ENCODE data around the gene SPATA17.
A peak's percentile ranks its signal among the peaks of the same experiment; 100 is the strongest.

Gene SPATA17

DNA sequence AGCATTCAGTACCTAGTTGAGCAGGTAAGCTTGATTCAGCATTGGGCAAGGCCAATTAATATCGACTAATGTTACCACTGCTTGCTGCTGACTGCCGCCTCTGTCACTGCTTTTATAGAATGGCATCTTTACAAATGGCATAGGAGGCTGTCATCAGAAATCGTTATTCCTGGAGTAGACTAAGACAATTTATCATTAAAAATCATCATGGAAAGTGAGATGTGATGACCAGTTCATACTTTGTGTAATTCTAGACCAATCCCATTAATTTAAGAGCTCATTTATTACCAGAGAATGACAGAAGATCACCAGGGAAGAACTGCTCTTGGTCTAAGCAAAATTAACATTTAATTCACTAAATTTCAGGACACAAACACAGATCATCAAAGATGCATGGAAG lies 254.0 kb downstream of the SPATA17 start:
- Histone ChIP-seq H3K23ac (ENCODE audit: low read length in 2 of 2) (no peak overlapping the region), H3K4ac (ENCODE audit: low read depth in 1 of 2, low read length in 2 of 2) (no peak overlapping the region), H3K9me3 (ENCODE audit: control insufficient read depth, low read length) (no peaks in the 10 kb centered on the region), H3K27ac (ENCODE audit: low read length, poor library complexity, severe bottlenecking) (no peak overlapping the region), H3K4me2 (ENCODE audit: low read length, poor library complexity, severe bottlenecking) (no peak overlapping the region), H3K9ac (ENCODE audit: low read length) (no peak overlapping the region), H3K14ac (ENCODE audit: low read length in 2 of 2) (no peak overlapping the region), H3K27me3 (ENCODE audit: control insufficient read depth in 1 of 2, insufficient read depth in 1 of 2, low read length in 2 of 2) (no peaks in the 10 kb centered on the region), H3K79me1 (replicated peaks; ENCODE audit: low read length, poor library complexity, severe bottlenecking) (no peaks in the 10 kb centered on the region), H3K4me1 (ENCODE audit: control insufficient read depth, insufficient read depth, low read depth, low read length) (no peaks in the 10 kb centered on the region), H2BK120ac (ENCODE audit: low read depth, low read length) (no peak overlapping the region), H2BK5ac (ENCODE audit: low read depth, low read length, poor library complexity, severe bottlenecking) (no peak overlapping the region), H4K91ac (ENCODE audit: low read length) (no peak overlapping the region), H2AFZ (ENCODE audit: low read depth, low read length) (no peak overlapping the region), H3K18ac (ENCODE audit: low read depth in 1 of 2, low read length in 2 of 2) (no peak overlapping the region), H2BK12ac (ENCODE audit: low read length in 2 of 2) (no peak overlapping the region), H4K8ac (ENCODE audit: low read length) (no peak overlapping the region), H2AK5ac (ENCODE audit: low read length, severe bottlenecking) (no peak overlapping the region), H3K36me3 (ENCODE audit: control insufficient read depth in 1 of 2, insufficient read depth in 2 of 2, low read depth in 1 of 2, low read length in 2 of 2) (no peaks in the 10 kb centered on the region), H3K4me3 (ENCODE audit: insufficient read depth in 1 of 2, low read depth in 1 of 2, low read length in 2 of 2) (no peak overlapping the region), H2BK15ac (ENCODE audit: low read depth, poor library complexity, severe bottlenecking) (no peak overlapping the region)
- 71% methylated on average over 2 of the region's 3 CpGs for WGBS
- no peak for DNase-seq

DNA sequence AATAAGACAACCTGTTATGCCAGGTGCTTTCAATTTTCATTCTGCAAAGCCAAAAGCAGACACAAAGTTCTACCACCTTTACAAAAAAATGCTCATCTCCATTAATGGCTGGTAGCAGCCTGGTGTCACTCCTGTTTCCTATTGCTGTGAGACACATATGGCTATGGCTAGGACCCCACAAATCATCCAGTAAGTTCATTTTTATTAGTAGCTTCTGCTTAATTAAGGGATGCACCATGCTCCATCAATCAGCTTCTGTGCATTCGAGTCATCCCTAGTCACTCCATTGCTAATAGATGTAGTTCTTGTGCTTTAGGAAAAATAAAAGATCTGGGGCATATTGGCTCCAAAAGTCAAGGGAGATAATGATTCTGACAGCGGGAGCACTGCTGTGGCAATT lies 257.2 kb downstream of the SPATA17 start:
- Histone ChIP-seq H2BK5ac (ENCODE audit: low read depth, low read length, poor library complexity, severe bottlenecking) (no peak overlapping the region), H3K4me3 (ENCODE audit: insufficient read depth in 1 of 2, low read depth in 1 of 2, low read length in 2 of 2) (no peak overlapping the region), H3K18ac (ENCODE audit: low read depth in 1 of 2, low read length in 2 of 2) (no peak overlapping the region), H3K4me2 (ENCODE audit: low read length, poor library complexity, severe bottlenecking) (no peak overlapping the region), H3K79me1 (replicated peaks; ENCODE audit: low read length, poor library complexity, severe bottlenecking) (no peaks in the 10 kb centered on the region), H2BK15ac (ENCODE audit: low read depth, poor library complexity, severe bottlenecking) (no peak overlapping the region), H3K27ac (ENCODE audit: low read length, poor library complexity, severe bottlenecking) (no peak overlapping the region), H3K9me3 (ENCODE audit: control insufficient read depth, low read length) (no peaks in the 10 kb centered on the region), H3K4ac (ENCODE audit: low read depth in 1 of 2, low read length in 2 of 2) (no peak overlapping the region), H2AK5ac (ENCODE audit: low read length, severe bottlenecking) (no peak overlapping the region), H2BK120ac (ENCODE audit: low read depth, low read length) (no peak overlapping the region), H3K27me3 (ENCODE audit: control insufficient read depth in 1 of 2, insufficient read depth in 1 of 2, low read length in 2 of 2) (no peaks in the 10 kb centered on the region), H4K91ac (ENCODE audit: low read length) (no peak overlapping the region), H2AFZ (ENCODE audit: low read depth, low read length) (no peak overlapping the region), H2BK12ac (ENCODE audit: low read length in 2 of 2) (no peak overlapping the region), H3K23ac (ENCODE audit: low read length in 2 of 2) (no peak overlapping the region), H3K36me3 (ENCODE audit: control insufficient read depth in 1 of 2, insufficient read depth in 2 of 2, low read depth in 1 of 2, low read length in 2 of 2) (no peaks in the 10 kb centered on the region), H3K14ac (ENCODE audit: low read length in 2 of 2) (no peak overlapping the region), H3K9ac (ENCODE audit: low read length) (no peak overlapping the region), H4K8ac (ENCODE audit: low read length) (no peak overlapping the region), H3K4me1 (ENCODE audit: control insufficient read depth, insufficient read depth, low read depth, low read length) (no peaks in the 10 kb centered on the region)
- DNase-seq, result no peak
- WGBS, result 94% methylated on average over 2 of the region's 2 CpGs

DNA sequence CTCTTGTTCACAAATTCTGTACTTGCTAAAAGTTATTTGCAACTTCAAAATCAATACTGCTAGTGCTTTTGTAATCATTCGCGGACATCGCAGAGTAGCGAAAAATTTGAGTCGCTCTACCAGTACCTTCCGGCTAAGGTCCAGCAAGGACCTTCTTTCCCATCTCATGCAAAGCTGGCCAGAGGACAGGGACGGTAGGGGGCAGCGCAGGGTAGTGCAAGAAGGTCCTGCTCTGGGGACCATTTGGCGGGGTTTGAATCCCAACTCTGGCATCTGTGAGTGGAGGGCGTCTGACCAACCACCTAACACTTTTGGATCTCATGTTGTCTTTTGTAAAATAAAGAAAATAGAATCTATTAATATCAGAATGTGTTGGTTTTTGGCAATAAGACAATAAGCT lies 258.3 kb downstream of the SPATA17 start:
- Histone ChIP-seq H2BK120ac (ENCODE audit: low read depth, low read length) (no peak overlapping the region), H3K4me2 (ENCODE audit: low read length, poor library complexity, severe bottlenecking) (no peak overlapping the region), H3K9me3 (ENCODE audit: control insufficient read depth, low read length) (no peaks in the 10 kb centered on the region), H3K27me3 (ENCODE audit: control insufficient read depth in 1 of 2, insufficient read depth in 1 of 2, low read length in 2 of 2) (no peaks in the 10 kb centered on the region), H2AFZ (ENCODE audit: low read depth, low read length) (no peak overlapping the region), H3K23ac (ENCODE audit: low read length in 2 of 2) (no peak overlapping the region), H3K14ac (ENCODE audit: low read length in 2 of 2) (no peak overlapping the region), H2BK12ac (ENCODE audit: low read length in 2 of 2) (no peak overlapping the region), H4K91ac (ENCODE audit: low read length) (no peak overlapping the region), H3K9ac (ENCODE audit: low read length) (no peak overlapping the region), H4K8ac (ENCODE audit: low read length) (no peak overlapping the region), H3K79me1 (replicated peaks; ENCODE audit: low read length, poor library complexity, severe bottlenecking) (no peaks in the 10 kb centered on the region), H3K36me3 (ENCODE audit: control insufficient read depth in 1 of 2, insufficient read depth in 2 of 2, low read depth in 1 of 2, low read length in 2 of 2) (no peaks in the 10 kb centered on the region), H2AK5ac (ENCODE audit: low read length, severe bottlenecking) (no peak overlapping the region), H3K4me1 (ENCODE audit: control insufficient read depth, insufficient read depth, low read depth, low read length) (no peaks in the 10 kb centered on the region), H2BK15ac (ENCODE audit: low read depth, poor library complexity, severe bottlenecking) (no peak overlapping the region), H3K4ac (ENCODE audit: low read depth in 1 of 2, low read length in 2 of 2) (no peak overlapping the region), H3K4me3 (ENCODE audit: insufficient read depth in 1 of 2, low read depth in 1 of 2, low read length in 2 of 2) (no peak overlapping the region), H3K18ac (ENCODE audit: low read depth in 1 of 2, low read length in 2 of 2) (no peak overlapping the region), H2BK5ac (ENCODE audit: low read depth, low read length, poor library complexity, severe bottlenecking) (no peak overlapping the region), H3K27ac (ENCODE audit: low read length, poor library complexity, severe bottlenecking) (no peak overlapping the region)
- DNase-seq, result peak; percentile 4
- 61% methylated on average over 9 of the region's 10 CpGs for WGBS

DNA sequence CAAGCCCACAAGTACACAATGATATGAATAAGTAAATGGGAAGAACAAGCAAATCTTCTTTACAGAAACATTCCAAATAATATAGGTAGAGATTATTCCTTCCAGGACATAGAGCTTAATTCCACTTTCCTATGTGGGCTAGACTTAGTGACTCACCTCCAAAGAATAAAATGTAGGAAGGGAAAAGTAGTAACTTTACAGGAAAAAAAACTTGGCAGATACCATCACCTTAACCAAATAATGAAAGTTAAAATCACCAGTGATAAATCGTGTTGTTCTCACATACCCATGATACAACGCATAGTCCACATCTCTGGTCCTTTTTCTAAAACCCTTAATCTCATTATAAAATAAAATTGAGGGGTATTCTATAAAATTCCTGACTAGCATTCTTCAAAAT lies 260.8 kb downstream of the SPATA17 start:
- Histone ChIP-seq H3K79me1 (replicated peaks; ENCODE audit: low read length, poor library complexity, severe bottlenecking) (no peaks in the 10 kb centered on the region), H3K18ac (ENCODE audit: low read depth in 1 of 2, low read length in 2 of 2) (no peak overlapping the region), H2AK5ac (ENCODE audit: low read length, severe bottlenecking) (no peak overlapping the region), H3K4me1 (ENCODE audit: control insufficient read depth, insufficient read depth, low read depth, low read length) (no peaks in the 10 kb centered on the region), H4K8ac (ENCODE audit: low read length) (no peak overlapping the region), H3K4me2 (ENCODE audit: low read length, poor library complexity, severe bottlenecking) (no peak overlapping the region), H2AFZ (ENCODE audit: low read depth, low read length) (no peak overlapping the region), H3K36me3 (ENCODE audit: control insufficient read depth in 1 of 2, insufficient read depth in 2 of 2, low read depth in 1 of 2, low read length in 2 of 2) (no peaks in the 10 kb centered on the region), H3K4ac (ENCODE audit: low read depth in 1 of 2, low read length in 2 of 2) (no peak overlapping the region), H2BK12ac (ENCODE audit: low read length in 2 of 2) (no peak overlapping the region), H4K91ac (ENCODE audit: low read length) (no peak overlapping the region), H3K9me3 (ENCODE audit: control insufficient read depth, low read length) (no peaks in the 10 kb centered on the region), H2BK5ac (ENCODE audit: low read depth, low read length, poor library complexity, severe bottlenecking) (no peak overlapping the region), H3K4me3 (ENCODE audit: insufficient read depth in 1 of 2, low read depth in 1 of 2, low read length in 2 of 2) (no peak overlapping the region), H3K27me3 (ENCODE audit: control insufficient read depth in 1 of 2, insufficient read depth in 1 of 2, low read length in 2 of 2) (no peaks in the 10 kb centered on the region), H2BK15ac (ENCODE audit: low read depth, poor library complexity, severe bottlenecking) (no peak overlapping the region), H3K14ac (ENCODE audit: low read length in 2 of 2) (no peak overlapping the region), H3K27ac (ENCODE audit: low read length, poor library complexity, severe bottlenecking) (no peak overlapping the region), H2BK120ac (ENCODE audit: low read depth, low read length) (no peak overlapping the region), H3K9ac (ENCODE audit: low read length) (no peak overlapping the region), H3K23ac (ENCODE audit: low read length in 2 of 2) (no peak overlapping the region)
- DNase-seq, result no peak
- no CpG with 5 or more reads among the region's 2 CpGs for WGBS
